ENCODE data around the gene ISYNA1. TPM values are rescaled to one million over a fixed set of nuclear protein-coding genes. Genes with fewer than 3 reads are reported as not detected.

The ISYNA1 gene
- total RNA-seq, 1 donor, result 48.4 TPM

DNA sequence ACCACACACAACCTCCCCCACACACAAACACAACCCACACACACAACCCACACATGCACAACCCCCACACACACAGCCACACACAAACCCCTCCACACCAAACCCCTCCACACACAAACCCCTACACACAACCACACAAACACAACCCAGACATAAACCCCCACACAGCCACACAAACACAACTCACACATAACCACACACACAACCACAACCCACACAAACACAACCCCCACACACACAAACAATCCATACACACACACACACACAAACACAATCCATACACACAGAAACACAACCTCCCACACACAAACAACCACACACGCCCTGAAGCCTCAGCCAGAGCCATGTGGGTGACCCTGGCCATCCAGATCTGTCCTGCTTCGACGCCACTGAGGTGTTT, 30.0 kb upstream of the ISYNA1 start:
- no peak for DNase-seq (ENCODE audit: low read depth)
- TF ChIP-seq, protein P1, sequence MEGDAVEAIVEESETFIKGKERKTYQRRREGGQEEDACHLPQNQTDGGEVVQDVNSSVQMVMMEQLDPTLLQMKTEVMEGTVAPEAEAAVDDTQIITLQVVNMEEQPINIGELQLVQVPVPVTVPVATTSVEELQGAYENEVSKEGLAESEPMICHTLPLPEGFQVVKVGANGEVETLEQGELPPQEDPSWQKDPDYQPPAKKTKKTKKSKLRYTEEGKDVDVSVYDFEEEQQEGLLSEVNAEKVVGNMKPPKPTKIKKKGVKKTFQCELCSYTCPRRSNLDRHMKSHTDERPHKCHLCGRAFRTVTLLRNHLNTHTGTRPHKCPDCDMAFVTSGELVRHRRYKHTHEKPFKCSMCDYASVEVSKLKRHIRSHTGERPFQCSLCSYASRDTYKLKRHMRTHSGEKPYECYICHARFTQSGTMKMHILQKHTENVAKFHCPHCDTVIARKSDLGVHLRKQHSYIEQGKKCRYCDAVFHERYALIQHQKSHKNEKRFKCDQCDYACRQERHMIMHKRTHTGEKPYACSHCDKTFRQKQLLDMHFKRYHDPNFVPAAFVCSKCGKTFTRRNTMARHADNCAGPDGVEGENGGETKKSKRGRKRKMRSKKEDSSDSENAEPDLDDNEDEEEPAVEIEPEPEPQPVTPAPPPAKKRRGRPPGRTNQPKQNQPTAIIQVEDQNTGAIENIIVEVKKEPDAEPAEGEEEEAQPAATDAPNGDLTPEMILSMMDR (IDR thresholded peaks at IDR 0.05; ENCODE audit: insufficient read depth, low read depth, low read length), result no peak

DNA sequence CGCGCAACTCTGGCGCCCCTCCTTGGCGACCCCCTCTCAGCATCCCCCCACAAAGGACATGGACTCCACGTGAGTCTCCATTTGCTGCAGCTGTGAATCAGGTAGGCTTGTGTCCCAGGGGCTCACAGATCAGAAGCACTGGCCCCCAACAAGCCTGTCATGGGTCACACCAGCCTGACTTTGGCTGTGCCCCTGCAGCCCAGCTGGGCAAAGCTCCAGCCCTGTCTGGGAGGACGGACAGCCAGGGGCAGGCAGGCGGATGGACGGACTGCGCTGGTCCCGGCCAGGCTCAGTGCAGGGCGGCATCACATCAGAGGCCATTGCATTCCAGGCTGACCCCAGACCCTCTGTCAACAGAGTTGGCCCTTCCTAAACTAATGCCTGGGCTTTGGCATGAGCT, 28.4 kb upstream of the ISYNA1 start:
- DNase-seq (ENCODE audit: low read depth), result no peak

More for the DNA sequence above, 30.0 kb upstream of the ISYNA1 start:
- H3K4me3 ChIP-seq (ENCODE audit: low read depth, low read length), result no peak overlapping the region

DNA sequence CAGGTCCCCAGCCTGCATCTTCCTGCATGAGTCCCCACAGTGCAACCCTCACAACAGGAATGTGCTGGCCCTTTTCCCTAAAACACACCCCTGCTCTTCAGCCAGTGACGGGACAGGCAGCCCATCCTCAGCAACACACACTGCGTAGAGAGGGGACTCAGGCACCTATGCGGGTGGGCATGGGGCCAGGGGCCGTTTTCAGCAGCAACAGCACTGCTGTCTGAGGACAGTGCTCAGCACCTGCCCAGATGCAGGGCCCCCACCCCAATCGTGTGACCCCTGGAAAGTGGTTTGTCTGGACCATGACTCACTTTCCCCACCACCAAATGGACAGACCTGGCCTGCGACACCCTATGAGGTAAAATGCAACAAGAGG, 28.0 kb upstream of the ISYNA1 start:
- no peak overlapping the region for H3K4me3 ChIP-seq (ENCODE audit: low read depth, low read length)

More for the DNA sequence above, 28.4 kb upstream of the ISYNA1 start:
- no peak overlapping the region for H3K4me3 ChIP-seq (ENCODE audit: low read depth, low read length)
- TF ChIP-seq, protein P1 (IDR thresholded peaks at IDR 0.05; ENCODE audit: insufficient read depth, low read depth, low read length), result no peak

DNA sequence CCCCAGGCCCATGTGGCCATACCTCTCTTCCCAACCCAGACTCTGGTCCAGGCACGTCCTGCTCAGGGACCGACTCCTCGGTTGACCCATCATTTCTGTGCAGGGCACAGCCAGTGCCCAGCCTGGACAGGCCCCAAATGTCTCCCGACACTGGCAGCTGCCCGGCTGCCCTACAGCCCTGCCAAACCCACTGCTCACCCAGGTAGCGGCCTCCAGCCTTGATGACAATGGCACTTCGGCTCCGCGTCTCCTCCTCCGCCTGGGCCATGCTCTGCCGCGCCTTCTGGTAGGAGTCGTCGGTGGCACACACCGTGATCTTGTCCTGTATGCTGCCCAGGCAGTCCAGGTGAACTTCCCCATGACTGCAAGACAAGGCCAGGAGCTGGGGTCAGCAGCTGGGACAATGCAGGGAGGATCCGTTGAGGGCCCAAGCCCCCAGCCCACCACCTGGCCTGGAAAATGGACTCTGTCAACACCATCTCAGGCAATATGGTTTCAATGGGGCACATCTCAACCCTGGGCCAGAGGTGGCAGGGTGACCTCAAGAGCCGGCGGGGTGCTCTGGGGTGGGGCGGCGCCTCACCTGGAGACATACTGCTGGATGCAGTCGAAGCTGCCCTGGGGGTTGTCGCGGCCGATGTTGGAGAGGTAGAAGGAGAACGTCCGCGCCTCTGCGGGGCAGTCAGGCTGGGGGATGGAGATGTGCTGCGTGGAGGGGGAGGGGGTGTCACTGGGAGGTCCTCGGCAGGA, 27.5 kb upstream of the ISYNA1 start:
- no peak overlapping the region for H3K4me3 ChIP-seq (ENCODE audit: low read depth, low read length)
- no peak for DNase-seq (ENCODE audit: low read depth)
- TF ChIP-seq, protein P1 (IDR thresholded peaks at IDR 0.05; ENCODE audit: insufficient read depth, low read depth, low read length), result no peak

More for the DNA sequence above, 28.0 kb upstream of the ISYNA1 start:
- DNase-seq (ENCODE audit: low read depth), result no peak
- TF ChIP-seq, protein P1 (IDR thresholded peaks at IDR 0.05; ENCODE audit: insufficient read depth, low read depth, low read length), result no peak

DNA sequence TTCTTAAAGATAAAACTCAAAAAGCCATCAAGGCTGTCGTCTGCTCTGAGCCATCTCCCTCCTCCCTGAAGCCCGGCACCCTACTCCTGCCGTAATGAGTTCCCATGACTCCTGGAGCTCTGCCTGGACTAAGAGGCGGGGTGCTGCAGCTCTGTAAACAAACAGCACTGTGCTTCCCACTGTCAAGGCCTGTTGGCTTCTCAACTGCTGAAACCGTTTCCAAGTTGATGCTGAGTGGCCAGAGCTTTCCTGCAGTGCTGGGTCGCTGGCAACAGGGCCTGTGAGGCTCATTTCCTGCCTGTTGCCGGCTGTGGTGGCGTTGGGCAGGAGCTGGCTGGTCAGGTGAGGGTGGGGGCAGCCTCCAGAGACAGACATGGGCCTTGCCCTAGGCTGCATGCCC, 26.7 kb upstream of the ISYNA1 start:
- TF ChIP-seq, protein P1 (IDR thresholded peaks at IDR 0.05; ENCODE audit: insufficient read depth, low read depth, low read length), result no peak
- no peak overlapping the region for H3K4me3 ChIP-seq (ENCODE audit: low read depth, low read length)
- peak; percentile 97 for DNase-seq (ENCODE audit: low read depth)

DNA sequence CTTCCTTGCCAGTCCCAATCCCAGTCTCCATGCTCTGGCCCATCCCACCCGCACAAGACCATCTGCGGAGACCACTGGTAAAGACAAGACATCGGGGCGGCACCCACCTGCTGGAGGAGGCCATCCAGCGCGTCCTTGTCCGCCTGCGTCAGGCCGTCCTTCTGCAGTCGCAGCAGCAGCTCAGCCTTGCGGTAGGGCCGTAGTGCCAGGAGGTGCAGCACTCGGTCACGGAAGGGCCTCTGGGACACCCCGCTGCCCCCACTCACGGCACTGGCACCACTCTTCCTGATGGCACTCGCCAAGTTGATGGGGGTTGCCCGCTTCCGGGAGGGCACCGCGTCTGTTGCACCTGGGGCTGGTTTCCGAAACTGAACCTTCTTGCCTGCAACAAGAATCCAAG, 23.5 kb upstream of the ISYNA1 start:
- no peak overlapping the region for H3K4me3 ChIP-seq (ENCODE audit: low read depth, low read length)
- TF ChIP-seq, protein P1 (IDR thresholded peaks at IDR 0.05; ENCODE audit: insufficient read depth, low read depth, low read length), result no peak
- DNase-seq (ENCODE audit: low read depth), result no peak

DNA sequence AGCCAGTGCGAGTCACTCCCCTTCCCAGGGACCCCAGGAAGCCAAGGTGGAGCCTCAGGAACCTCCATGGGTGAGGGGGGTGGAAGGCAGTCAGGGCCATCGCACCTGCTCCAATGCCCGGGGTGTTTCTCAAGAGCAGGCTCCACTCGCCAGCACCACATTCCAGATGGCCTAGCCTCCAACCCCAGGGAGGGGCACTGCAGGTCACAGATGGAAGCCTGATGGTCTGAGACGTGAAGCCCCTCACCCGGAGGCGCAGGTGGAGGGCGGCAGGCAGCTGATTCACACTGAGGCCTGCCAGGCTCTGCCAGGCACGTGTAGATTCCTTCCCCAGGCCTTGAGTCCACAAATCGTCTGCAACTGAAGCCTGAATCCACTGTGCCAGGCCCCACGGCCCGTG, 23.0 kb upstream of the ISYNA1 start:
- DNase-seq (ENCODE audit: low read depth), result no peak

More for the DNA sequence above, 23.0 kb upstream of the ISYNA1 start:
- TF ChIP-seq, protein P1 (IDR thresholded peaks at IDR 0.05; ENCODE audit: insufficient read depth, low read depth, low read length), result no peak
- no peak overlapping the region for H3K4me3 ChIP-seq (ENCODE audit: low read depth, low read length)
